ENCODE measurements around the gene ZNF688. TPM values are rescaled to one million over a fixed set of nuclear protein-coding genes. Genes with fewer than 3 reads are reported as not detected.

Gene ZNF688
- total and polyA plus RNA-seq, 9 of the 15 experiments (the other 6 are each of a cell fraction or from before 2014, with no cell fraction given) = 0.48 to 12.9 (median 4.5) TPM

DNA sequence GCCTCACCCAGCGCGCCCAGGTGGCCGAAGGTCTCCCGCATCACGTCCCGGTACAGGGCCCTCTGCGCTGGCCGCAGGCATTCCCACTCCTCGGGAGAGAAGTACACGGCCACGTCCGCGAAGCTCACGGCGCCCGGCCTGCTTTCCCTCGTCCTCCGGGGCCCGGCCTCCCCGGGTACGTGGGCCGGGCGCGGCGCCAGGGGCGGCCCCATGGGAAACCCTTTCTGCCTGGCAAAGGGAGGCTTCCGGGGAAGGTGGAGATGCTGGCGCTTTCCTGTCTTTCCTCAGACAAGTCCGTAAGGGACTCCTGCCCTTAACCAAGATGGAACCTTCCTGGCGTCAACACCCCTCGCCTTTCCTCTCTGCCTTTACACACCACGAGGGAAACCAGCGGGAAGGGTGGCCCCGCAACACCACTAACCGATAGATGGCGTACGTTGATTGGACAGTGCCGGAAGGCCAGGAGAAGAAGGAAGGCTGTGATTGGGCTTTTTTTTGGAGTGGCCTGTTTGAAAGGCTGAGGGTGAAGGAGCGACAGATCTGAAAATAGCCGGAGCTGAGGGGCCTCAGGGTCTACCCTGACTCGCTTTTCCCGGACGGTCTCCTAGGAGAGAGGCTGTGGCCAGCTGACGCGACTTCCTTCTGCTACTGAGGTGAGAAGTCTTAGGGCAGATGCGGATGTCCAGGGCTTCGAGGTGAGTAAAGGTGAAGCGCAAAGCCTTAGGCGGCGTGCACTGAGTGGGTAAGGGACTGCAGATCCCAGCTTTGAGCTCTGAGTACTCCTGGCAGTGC is 14.1 kb upstream of the ZNF688 start, which contains the start of gene ZNF785:
Gene ZNF785, minus strand, starts transcription at position 298 of the 792 bp plus-strand sequence. Its CDS starts 86 bp downstream, at position 212.
- ATAC-seq (peak; percentile 90), FAIRE-seq (peak; percentile 98), DNase-seq (ENCODE audit: extremely low read depth in 1 of 4, low spot score in 3 of 4) (peak; percentile 98 to 99 (median 99))
- no peaks in the 10 kb centered on the region for H3K27me3 ChIP-seq (ENCODE audit: control insufficient read depth in 2 of 2, insufficient read depth in 2 of 2, low read length in 2 of 2)
- TSS peak; percentile 68 for BruUV-seq (replicated peaks)
- ChIA-PET CTCF (ENCODE audit: low intra/inter-chr PET ratio) (interaction anchor here (1.1 kb wide), 1 partner anchor 50 kb away, joined by 6 read pairs; no protein-coding TSS in a partner anchor), POLR2A (interaction anchor here (0.6 to 4.2 kb wide), 15 partner anchors 10 to 523 kb away, joined by 3 to 28 read pairs (median 4); partner anchors contain the start of genes ZNF688, ZNF689 and ZNF764)
- H3K9ac ChIP-seq (ENCODE audit: insufficient read depth in 1 of 2, low read depth in 2 of 2, low read length in 2 of 2) = peak within 1 kb of the TSS; percentile 98 to 99
- H3K4me1 ChIP-seq (replicated peaks in 1 of 2; ENCODE audit: control insufficient read depth in 2 of 2, insufficient read depth in 2 of 2, low read length in 2 of 2) = peaks cover 13 to 43% of the 10 kb centered on the region in 2 experiments; a peak in 4 of 5 replicates
- under 1% methylated on average over 42 of the region's 50 CpGs for WGBS (ENCODE audit: insufficient coverage, low coverage, missing lambda C conversion rate)
- intact Hi-C loops (cut with micrococcal nuclease) = loop anchor here (1.0 kb wide), 1 partner anchor 27 kb away; the partner anchor contains the start of gene ZNF764
- H3K4me2 ChIP-seq (ENCODE audit: insufficient read depth, low read length) = peak within 1 kb of the TSS; percentile 93
- H3K4me3 ChIP-seq = peak within 1 kb of the TSS; percentile 61
- in situ Hi-C loops (cut with MboI) = no loop called here
- no peaks in the 10 kb centered on the region for H4K20me1 ChIP-seq (replicated peaks; ENCODE audit: control insufficient read depth, insufficient read depth, low read length)
- H3K27ac ChIP-seq (ENCODE audit: extremely low read depth, low read depth, low read length) = peak within 1 kb of the TSS; percentile 99
- peaks cover 47% of the 10 kb centered on the region for H3K36me3 ChIP-seq (ENCODE audit: control insufficient read depth, insufficient read depth, low read length)
- peaks cover 65% of the 10 kb centered on the region for H3K79me2 ChIP-seq (ENCODE audit: control insufficient read depth, insufficient read depth, low read length)
- H3K9me1 ChIP-seq (ENCODE audit: control insufficient read depth, insufficient read depth, low read length) = no peaks in the 10 kb centered on the region
- no peaks in the 10 kb centered on the region for H3K9me3 ChIP-seq (replicated peaks; ENCODE audit: control insufficient read depth, insufficient read depth, low read depth, low read length)
- peak within 1 kb of the TSS; percentile 95 for H2AFZ ChIP-seq (ENCODE audit: low read depth, low read length)
- no peak for TF ChIP-seq ZNF133 (CRISPR knock-in tag; IDR thresholded peaks at IDR 0.05)
- no peak for TF ChIP-seq ZKSCAN3 (CRISPR knock-in tag; IDR thresholded peaks at IDR 0.05)
- no peak for TF ChIP-seq BRCA1 (IDR thresholded peaks at IDR 0.05)
- TF ChIP-seq BRCA1 (CRISPR knock-in tag; IDR thresholded peaks at IDR 0.05) = no peak
- no peak for TF ChIP-seq GABPB2 (CRISPR knock-in tag; conservative IDR thresholded peaks at IDR 0.05)
- TF ChIP-seq, protein P1, sequence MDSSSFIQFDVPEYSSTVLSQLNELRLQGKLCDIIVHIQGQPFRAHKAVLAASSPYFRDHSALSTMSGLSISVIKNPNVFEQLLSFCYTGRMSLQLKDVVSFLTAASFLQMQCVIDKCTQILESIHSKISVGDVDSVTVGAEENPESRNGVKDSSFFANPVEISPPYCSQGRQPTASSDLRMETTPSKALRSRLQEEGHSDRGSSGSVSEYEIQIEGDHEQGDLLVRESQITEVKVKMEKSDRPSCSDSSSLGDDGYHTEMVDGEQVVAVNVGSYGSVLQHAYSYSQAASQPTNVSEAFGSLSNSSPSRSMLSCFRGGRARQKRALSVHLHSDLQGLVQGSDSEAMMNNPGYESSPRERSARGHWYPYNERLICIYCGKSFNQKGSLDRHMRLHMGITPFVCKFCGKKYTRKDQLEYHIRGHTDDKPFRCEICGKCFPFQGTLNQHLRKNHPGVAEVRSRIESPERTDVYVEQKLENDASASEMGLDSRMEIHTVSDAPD (CRISPR knock-in tag; IDR thresholded peaks at IDR 0.05) = no peak
- no peak for TF ChIP-seq ZNF79 (CRISPR knock-in tag; IDR thresholded peaks at IDR 0.05; ENCODE audit: low read depth)
- TF ChIP-seq MECOM (CRISPR knock-in tag; IDR thresholded peaks at IDR 0.05) = no peak; the same call in 1 of the 2 replicates
- no peak for TF ChIP-seq DNMT1 (IDR thresholded peaks at IDR 0.05)
- TF ChIP-seq CREM (IDR thresholded peaks at IDR 0.05; ENCODE audit: low read depth) = peak; percentile 87
- TF ChIP-seq CTBP1 (IDR thresholded peaks at IDR 0.05; ENCODE audit: borderline replicate concordance) = peak; percentile 68; the same call in 1 of the 2 replicates
- TF ChIP-seq, protein P2, sequence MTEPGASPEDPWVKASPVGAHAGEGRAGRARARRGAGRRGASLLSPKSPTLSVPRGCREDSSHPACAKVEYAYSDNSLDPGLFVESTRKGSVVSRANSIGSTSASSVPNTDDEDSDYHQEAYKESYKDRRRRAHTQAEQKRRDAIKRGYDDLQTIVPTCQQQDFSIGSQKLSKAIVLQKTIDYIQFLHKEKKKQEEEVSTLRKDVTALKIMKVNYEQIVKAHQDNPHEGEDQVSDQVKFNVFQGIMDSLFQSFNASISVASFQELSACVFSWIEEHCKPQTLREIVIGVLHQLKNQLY (CRISPR knock-in tag; conservative IDR thresholded peaks at IDR 0.05) = peak; percentile 64 to 96; a peak in 2 of 4 replicates
- TF ChIP-seq, protein P3, sequence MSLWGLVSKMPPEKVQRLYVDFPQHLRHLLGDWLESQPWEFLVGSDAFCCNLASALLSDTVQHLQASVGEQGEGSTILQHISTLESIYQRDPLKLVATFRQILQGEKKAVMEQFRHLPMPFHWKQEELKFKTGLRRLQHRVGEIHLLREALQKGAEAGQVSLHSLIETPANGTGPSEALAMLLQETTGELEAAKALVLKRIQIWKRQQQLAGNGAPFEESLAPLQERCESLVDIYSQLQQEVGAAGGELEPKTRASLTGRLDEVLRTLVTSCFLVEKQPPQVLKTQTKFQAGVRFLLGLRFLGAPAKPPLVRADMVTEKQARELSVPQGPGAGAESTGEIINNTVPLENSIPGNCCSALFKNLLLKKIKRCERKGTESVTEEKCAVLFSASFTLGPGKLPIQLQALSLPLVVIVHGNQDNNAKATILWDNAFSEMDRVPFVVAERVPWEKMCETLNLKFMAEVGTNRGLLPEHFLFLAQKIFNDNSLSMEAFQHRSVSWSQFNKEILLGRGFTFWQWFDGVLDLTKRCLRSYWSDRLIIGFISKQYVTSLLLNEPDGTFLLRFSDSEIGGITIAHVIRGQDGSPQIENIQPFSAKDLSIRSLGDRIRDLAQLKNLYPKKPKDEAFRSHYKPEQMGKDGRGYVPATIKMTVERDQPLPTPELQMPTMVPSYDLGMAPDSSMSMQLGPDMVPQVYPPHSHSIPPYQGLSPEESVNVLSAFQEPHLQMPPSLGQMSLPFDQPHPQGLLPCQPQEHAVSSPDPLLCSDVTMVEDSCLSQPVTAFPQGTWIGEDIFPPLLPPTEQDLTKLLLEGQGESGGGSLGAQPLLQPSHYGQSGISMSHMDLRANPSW (CRISPR knock-in tag; IDR thresholded peaks at IDR 0.05) = peak; percentile 38; the same call in 1 of the 2 replicates
- TF ChIP-seq ZBTB7A (IDR thresholded peaks at IDR 0.05; ENCODE audit: borderline replicate concordance, control insufficient read depth, low read depth, low read length) = peak; percentile 49; the same call in 1 of the 2 replicates
- no peak for TF ChIP-seq PCBP2 (IDR thresholded peaks at IDR 0.05; ENCODE audit: low read depth, low read length, poor library complexity, severe bottlenecking)
- TF ChIP-seq TARDBP (IDR thresholded peaks at IDR 0.05) = peak; percentile 83; the same call in 1 of the 2 replicates
